GM21360 (cell line): ENCODE data around the gene PNPLA8.
"Not testable (repeated sequence)": the region's sequence is repeated elsewhere in the genome, so short reads cannot be mapped to it uniquely, and the experiment has no call there.

Experiments used
- ATAC-seq: cut with Tn5 transposase; IDR thresholded peaks from one replicate; pipeline ENCODE4 v1.9.1; 2021; ENCODE audit warnings: mild to moderate bottlenecking, moderate library complexity; ENCODE audit not compliant: unreplicated experiment

The PNPLA8 gene

GRCh38 chr7:108525985-108526767 lies at the start of gene PNPLA8:
Gene PNPLA8 (minus strand): TSS chr7:108526135. CDS start chr7:108515491, 10,644 bp downstream.
- peak; percentile 93 for ATAC-seq

GRCh38 chr7:108575156-108575555 lies 49.2 kb upstream of the PNPLA8 start:
- no peak for ATAC-seq

- ATAC-seq = no peak
Observed at GRCh38 chr7:108572480-108572879, 46.5 kb upstream of the PNPLA8 start.

- ATAC-seq = peak; percentile 30
Observed at GRCh38 chr7:108570146-108570755, 44.3 kb upstream of the PNPLA8 start.

- peak; percentile 95 for ATAC-seq
Observed at GRCh38 chr7:108569381-108570145, 43.6 kb upstream of the PNPLA8 start, which contains the start of the genes DNAJB9 and THAP5. Gene DNAJB9 (plus strand): TSS chr7:108569874. CDS start chr7:108571727, 1,853 bp downstream. Gene THAP5 (minus strand): TSS chr7:108569706. CDS start chr7:108569569, 137 bp downstream.

- ATAC-seq = no peak
Observed at GRCh38 chr7:108568801-108569380, 43.0 kb upstream of the PNPLA8 start.

- ATAC-seq = no peak
Observed at GRCh38 chr7:108565987-108566386, 40.1 kb upstream of the PNPLA8 start.

GRCh38 chr7:108561047-108561619 lies 35.2 kb upstream of the PNPLA8 start:
- ATAC-seq = no peak

GRCh38 chr7:108559253-108559652 lies 33.3 kb upstream of the PNPLA8 start:
- no peak for ATAC-seq

- ATAC-seq = no peak
Observed at GRCh38 chr7:108557617-108558016, 31.7 kb upstream of the PNPLA8 start.

- ATAC-seq = no peak
Observed at GRCh38 chr7:108557191-108557590, 31.3 kb upstream of the PNPLA8 start.

- not testable (repeated sequence) for ATAC-seq
Observed at GRCh38 chr7:108556665-108557064, 30.7 kb upstream of the PNPLA8 start.

GRCh38 chr7:108548141-108548896 lies 22.4 kb upstream of the PNPLA8 start:
- not testable (repeated sequence) for ATAC-seq

GRCh38 chr7:108541478-108541877 lies 15.5 kb upstream of the PNPLA8 start:
- no peak for ATAC-seq

- not testable (repeated sequence) for ATAC-seq
Observed at GRCh38 chr7:108538685-108539084, 12.8 kb upstream of the PNPLA8 start.

GRCh38 chr7:108538236-108538635 lies 12.3 kb upstream of the PNPLA8 start:
- not testable (repeated sequence) for ATAC-seq

- ATAC-seq = no peak
Observed at GRCh38 chr7:108537229-108537628, 11.3 kb upstream of the PNPLA8 start.

- no peak for ATAC-seq
Observed at GRCh38 chr7:108535744-108536143, 9.8 kb upstream of the PNPLA8 start.

- no peak for ATAC-seq
Observed at GRCh38 chr7:108535257-108535656, 9.3 kb upstream of the PNPLA8 start.

- no peak for ATAC-seq
Observed at GRCh38 chr7:108533712-108534111, 7.8 kb upstream of the PNPLA8 start.
